GM23338 (cell line): ENCODE results near the gene RFESD. TPM values are rescaled to one million over a fixed set of nuclear protein-coding genes. Genes with fewer than 3 reads are reported as not detected.

Experiments used
- ATAC-seq: fragments of 200-7000 bp; cut with Tn5 transposase; 3 replicates; pipeline ENCODE4 v1.9.1; 2020
- DNase-seq: peaks from one replicate; pipeline ENCODE4 v3.0.0-alpha.2; 2015; ENCODE audit warnings: low spot score
- H2AFZ ChIP-seq: fragments of 200-600 bp; sonication (generic); 2 replicates; pipeline ENCODE4 v1.8.0; 2016; ENCODE audit warnings: antibody characterized with exemption, mild to moderate bottlenecking, moderate library complexity
- H3F3A ChIP-seq: fragments of 200-600 bp; sonication (generic); replicated peaks from 2 replicates; pipeline ENCODE4 v1.8.0; 2017; ENCODE audit warnings: antibody characterized with exemption, mixed run types, low read depth
- H3K27ac ChIP-seq: fragments of 200-600 bp; sonication (generic); 2 replicates; pipeline ENCODE4 v1.6.1; 2016; ENCODE audit warnings: low read depth
- H3K27me3 ChIP-seq: fragments of 200-600 bp; sonication (generic); 2 replicates; pipeline ENCODE4 v1.8.0; 2016; ENCODE audit warnings: mild to moderate bottlenecking, mixed run types, moderate library complexity; ENCODE audit not compliant: insufficient read depth
- H3K36me3 ChIP-seq: fragments of 200-600 bp; sonication (generic); 2 replicates; pipeline ENCODE4 v1.8.0; 2016; ENCODE audit warnings: mild to moderate bottlenecking; ENCODE audit not compliant: insufficient read depth
- H3K4me1 ChIP-seq: fragments of 200-600 bp; sonication (generic); 2 replicates; pipeline ENCODE4 v1.8.0; 2016; ENCODE audit warnings: mild to moderate bottlenecking, moderate library complexity; ENCODE audit not compliant: insufficient read depth
- H3K4me2 ChIP-seq: fragments of 200-600 bp; sonication (generic); 2 replicates; pipeline ENCODE4 v1.7.1; 2017; ENCODE audit warnings: mixed run types
- H3K4me3 ChIP-seq: fragments of 200-600 bp; sonication (generic); 2 replicates; pipeline ENCODE4 v1.6.1; 2016; ENCODE audit warnings: mixed run types
- H3K79me2 ChIP-seq: fragments of 200-600 bp; sonication (generic); replicated peaks from 2 replicates; pipeline ENCODE4 v1.8.0; 2017; ENCODE audit warnings: mild to moderate bottlenecking; ENCODE audit not compliant: insufficient read depth
- H3K9me2 ChIP-seq: fragments of 200-600 bp; sonication (generic); 2 replicates; pipeline ENCODE4 v1.8.0; 2017; ENCODE audit not compliant: insufficient read depth
- H4K20me1 ChIP-seq: fragments of 200-600 bp; sonication (generic); replicated peaks from 2 replicates; pipeline ENCODE4 v1.8.0; 2017; ENCODE audit warnings: mild to moderate bottlenecking; ENCODE audit not compliant: insufficient read depth
- H3K27ac Mint-ChIP-seq: 2 replicates; pipeline ENCODE4 v1.8.0; 2020; ENCODE audit warnings: inconsistent platforms, mild to moderate bottlenecking, moderate library complexity, mixed read lengths
- H3K27me3 Mint-ChIP-seq: 3 replicates; pipeline ENCODE4 v1.8.0; 2022; ENCODE audit warnings: low read depth, mild to moderate bottlenecking, moderate library complexity, mixed read lengths, inconsistent platforms; ENCODE audit not compliant: insufficient read depth, poor library complexity
- H3K36me3 Mint-ChIP-seq: 3 replicates; pipeline ENCODE4 v1.8.0; 2021; ENCODE audit warnings: low read depth, mild to moderate bottlenecking, inconsistent platforms, moderate library complexity, mixed read lengths
- H3K4me1 Mint-ChIP-seq: 3 replicates; pipeline ENCODE4 v1.8.0; 2020; ENCODE audit warnings: mild to moderate bottlenecking, inconsistent platforms, mixed read lengths
- H3K4me3 Mint-ChIP-seq: 3 replicates; pipeline ENCODE4 v1.8.0; 2021; ENCODE audit warnings: moderate library complexity, mild to moderate bottlenecking, inconsistent platforms, mixed read lengths
- H3K9me3 Mint-ChIP-seq: 3 replicates; pipeline ENCODE4 v1.8.0; 2020; ENCODE audit warnings: moderate library complexity, mild to moderate bottlenecking, inconsistent platforms, mixed read lengths
- CREB1 ChIP-seq: fragments of 250-450 bp; sonication (Bioruptor Pico); IDR thresholded peaks from 2 replicates; pipeline ENCODE4 v1.5.0; 2020; ENCODE audit warnings: low read depth, mild to moderate bottlenecking, moderate library complexity
- CTCF ChIP-seq, 2 experiments: fragments of 200-600 bp in 1 of 2; sonication (generic) in 1 of 2; conservative IDR thresholded peaks; 2 replicates each; pipeline versions ENCODE4 v1.5.1 to v1.6.1; 2016 to 2017; ENCODE audit warnings: antibody characterized with exemption in 2 of 2, low read depth in 2 of 2, mild to moderate bottlenecking in 2 of 2, moderate library complexity in 1 of 2
- ETS1 ChIP-seq: IDR thresholded peaks from 2 replicates; pipeline ENCODE4 v1.6.1; 2016; ENCODE audit warnings: antibody characterized with exemption
- EZH2phosphoT487 ChIP-seq: fragments of 200-600 bp; sonication (generic); IDR thresholded peaks from one replicate; pipeline ENCODE4 v1.8.1; 2018; ENCODE audit warnings: antibody characterized with exemption; ENCODE audit not compliant: unreplicated experiment
- NANOG ChIP-seq: IDR thresholded peaks from 2 replicates; pipeline ENCODE4 v1.6.1; 2016; ENCODE audit warnings: antibody characterized with exemption, borderline replicate concordance
- POLR2AphosphoS5 ChIP-seq: IDR thresholded peaks from 2 replicates; pipeline ENCODE4 v1.6.1; 2016; ENCODE audit warnings: antibody characterized with exemption, low read depth
- REST ChIP-seq: IDR thresholded peaks from one replicate; pipeline ENCODE4 v1.6.1; 2018; ENCODE audit warnings: antibody characterized with exemption; ENCODE audit not compliant: unreplicated experiment
- STAT1 ChIP-seq: IDR thresholded peaks from one replicate; pipeline ENCODE4 v1.6.1; 2016; ENCODE audit warnings: antibody characterized with exemption; ENCODE audit not compliant: unreplicated experiment
- ZNF114 ChIP-seq: fragments of 250-450 bp; sonication (Bioruptor Pico); IDR thresholded peaks from 2 replicates; pipeline ENCODE4 v1.5.0; 2020; ENCODE audit warnings: mild to moderate bottlenecking, moderate library complexity
- ZNF331 ChIP-seq: fragments of 250-450 bp; sonication (Bioruptor Pico); IDR thresholded peaks from 2 replicates; pipeline ENCODE4 v1.5.0; 2020; ENCODE audit warnings: low read depth, mild to moderate bottlenecking, moderate library complexity
- polyA plus RNA-seq: library from polyadenylated mRNA; unstranded; fragments of >200 nt; fragmentation: Nextera tagmentation; extraction: Ambion mirVana; gene quantifications from 2 replicates; pipeline ENCODE4 v1.2.1, GENCODE V29; 2016
- total RNA-seq: library from RNA; depleted of rRNA; stranded (reverse); fragments of >200 nt; shearing (Covaris generic); gene quantifications from 2 replicates; pipeline ENCODE4 v1.2.3, GENCODE V29; 2014

Gene RFESD
- total and polyA plus RNA-seq, 2 experiments from 2014 or later: 2.4 to 6.9 TPM

GRCh38 chr5:95615164-95615467, 31.5 kb upstream of the RFESD start (continued):
- TF ChIP-seq ETS1: no peak
- TF ChIP-seq ZNF114 (CRISPR knock-in tag): no peak
- no peak for TF ChIP-seq REST
- no peak for TF ChIP-seq CREB1 (CRISPR knock-in tag)
- no peak for TF ChIP-seq CTCF (conservative IDR thresholded peaks at IDR 0.05; ENCODE audit: low read depth in 2 of 2)
- no peak for TF ChIP-seq ZNF331 (CRISPR knock-in tag)

- no peaks in the 10 kb centered on the region; the same call in 1 of the 2 replicates for H3K36me3 ChIP-seq
- DNase-seq (no peak), ATAC-seq (no peak)
- no peaks in the 10 kb centered on the region for H3F3A ChIP-seq
- no peak overlapping the region for H3K27ac ChIP-seq
- H3K27ac Mint-ChIP-seq: no peak overlapping the region
- no peak overlapping the region for H3K4me3 ChIP-seq
- peaks cover 48% of the 10 kb centered on the region for H3K27me3 ChIP-seq
- H3K79me2 ChIP-seq: no peaks in the 10 kb centered on the region
- H3K4me2 ChIP-seq: no peak overlapping the region
- no peaks in the 10 kb centered on the region for H4K20me1 ChIP-seq
- no peak overlapping the region for H3K4me3 Mint-ChIP-seq
- H3K9me3 Mint-ChIP-seq: peaks cover 21% of the 10 kb centered on the region
- peaks cover 13% of the 10 kb centered on the region for H3K4me1 Mint-ChIP-seq
- peaks cover 15% of the 10 kb centered on the region for H3K36me3 Mint-ChIP-seq
- no peaks in the 10 kb centered on the region for H3K9me2 ChIP-seq
- no peak overlapping the region for H2AFZ ChIP-seq
- peaks cover 35% of the 10 kb centered on the region for H3K27me3 Mint-ChIP-seq
- H3K4me1 ChIP-seq: peaks cover 7% of the 10 kb centered on the region; the same call in 1 of the 2 replicates
- TF ChIP-seq POLR2AphosphoS5 (no peak), STAT1 (no peak), EZH2phosphoT487 (no peak), ETS1 (no peak), CTCF (conservative IDR thresholded peaks at IDR 0.05; ENCODE audit: low read depth in 2 of 2) (no peak), ZNF331 (CRISPR knock-in tag) (no peak), NANOG (no peak), ZNF114 (CRISPR knock-in tag) (no peak)
Observed at GRCh38 chr5:95617057-95617456, 29.5 kb upstream of the RFESD start.
